IMR-90 (cell line): Measurements from ENCODE around the gene RNASET2. TPM values are rescaled to one million over a fixed set of nuclear protein-coding genes. Genes with fewer than 3 reads are reported as not detected.

Experiments
- ATAC-seq: fragments of 200-7000 bp; cut with Tn5 transposase; 2 replicates; pipeline ENCODE4 v1.9.1; 2020; ENCODE audit warnings: low read depth, mild to moderate bottlenecking, moderate library complexity
- BruUV-seq: library from RNA; stranded (reverse); fragments of 400-500 nt; replicated peaks from 2 replicates; lab custom pipeline; 2021; lab: Mats Ljungman, UMichigan
- CTCF ChIA-PET: fragments of 300-600 bp; formaldehyde crosslinking; extraction: SDS; loops from one replicate; lab custom pipeline; 2021; ENCODE audit warnings: antibody characterized with exemption; lab: Yijun Ruan, JAX
- POLR2A ChIA-PET: fragments of 300-600 bp; sonication (Branson Sonifier 250); formaldehyde crosslinking; loops from one replicate; lab custom pipeline; 2022; ENCODE audit warnings: antibody characterized with exemption; ENCODE audit not compliant: unreplicated experiment; lab: Charles Lee
- DNase-seq: peaks from one replicate; pipeline ENCODE4 v3.0.0; 2013
- H2AFZ ChIP-seq: replicated peaks from 2 replicates; pipeline ENCODE3; 2013; ENCODE audit warnings: low read length, mild to moderate bottlenecking; ENCODE audit not compliant: poor library complexity
- H2AK5ac ChIP-seq: 2 replicates; pipeline ENCODE4 v1.6.1; 2013; ENCODE audit warnings: low read depth, low read length, inconsistent platforms
- H2AK9ac ChIP-seq: replicated peaks from 2 replicates; pipeline ENCODE3; 2013; ENCODE audit warnings: mild to moderate bottlenecking, low read depth, low read length, moderate library complexity; ENCODE audit not compliant: poor library complexity
- H2BK120ac ChIP-seq: 2 replicates; pipeline ENCODE4 v1.6.1; 2013; ENCODE audit warnings: low read depth, low read length, inconsistent platforms
- H2BK15ac ChIP-seq: 3 replicates; pipeline ENCODE4 v1.6.1; 2013; ENCODE audit warnings: low read depth, low read length, inconsistent platforms
- H2BK20ac ChIP-seq: 2 replicates; pipeline ENCODE4 v1.6.1; 2013; ENCODE audit warnings: low read depth, mild to moderate bottlenecking, inconsistent platforms, low read length, moderate library complexity
- H2BK5ac ChIP-seq: 2 replicates; pipeline ENCODE4 v1.6.1; 2013; ENCODE audit warnings: mild to moderate bottlenecking, low read depth, low read length, inconsistent platforms; ENCODE audit not compliant: poor library complexity, severe bottlenecking
- H3K14ac ChIP-seq: replicated peaks from 2 replicates; pipeline ENCODE4 v1.6.1; 2013; ENCODE audit warnings: low read depth, low read length, inconsistent platforms
- H3K18ac ChIP-seq: 2 replicates; pipeline ENCODE4 v1.6.1; 2013; ENCODE audit warnings: low read depth, low read length, control low read depth
- H3K23ac ChIP-seq: 2 replicates; pipeline ENCODE4 v1.6.1; 2013; ENCODE audit warnings: low read depth, low read length, inconsistent platforms
- H3K27ac ChIP-seq: 2 replicates; pipeline ENCODE4 v1.5.1; 2013; ENCODE audit warnings: mild to moderate bottlenecking, control low read depth, low read length; ENCODE audit not compliant: insufficient read depth
- H3K27me3 ChIP-seq: 2 replicates; pipeline ENCODE4 v1.6.1; 2013; ENCODE audit warnings: low read length; ENCODE audit not compliant: control insufficient read depth, insufficient read depth
- H3K36me3 ChIP-seq: 2 replicates; pipeline ENCODE4 v1.6.1; 2013; ENCODE audit warnings: low read length, mixed read lengths; ENCODE audit not compliant: control insufficient read depth, insufficient read depth
- H3K4ac ChIP-seq: 2 replicates; pipeline ENCODE4 v1.6.1; 2013; ENCODE audit warnings: low read depth, low read length, inconsistent platforms
- H3K4me1 ChIP-seq: 2 replicates; pipeline ENCODE4 v1.6.1; 2013; ENCODE audit warnings: low read length, mixed read lengths; ENCODE audit not compliant: control insufficient read depth, insufficient read depth
- H3K4me2 ChIP-seq: 2 replicates; pipeline ENCODE4 v1.6.1; 2013; ENCODE audit warnings: low read depth, mild to moderate bottlenecking, control low read depth, low read length, moderate library complexity
- H3K4me3 ChIP-seq: 2 replicates; pipeline ENCODE4 v1.5.1; 2013; ENCODE audit warnings: low read depth, mild to moderate bottlenecking, control low read depth, low read length, moderate library complexity; ENCODE audit not compliant: insufficient read depth
- H3K56ac ChIP-seq: 2 replicates; pipeline ENCODE4 v1.6.1; 2013; ENCODE audit warnings: low read length, inconsistent platforms; ENCODE audit not compliant: insufficient read depth; ENCODE audit errors: extremely low read depth
- H3K79me1 ChIP-seq, 2 experiments: 2 replicates each; pipeline ENCODE4 v1.6.1; 2013; ENCODE audit warnings: low read length in 2 of 2, inconsistent platforms in 1 of 2, low read depth in 1 of 2
- H3K9ac ChIP-seq: 2 replicates; pipeline ENCODE4 v1.6.1; 2013; ENCODE audit warnings: low read depth, low read length, control low read depth
- H3K9me1 ChIP-seq: 2 replicates; pipeline ENCODE4 v1.6.1; 2013; ENCODE audit warnings: low read length, inconsistent platforms; ENCODE audit not compliant: insufficient read depth
- H3K9me3 ChIP-seq: 2 replicates; pipeline ENCODE4 v1.6.1; 2013; ENCODE audit warnings: low read length; ENCODE audit not compliant: control insufficient read depth, insufficient read depth
- H4K20me1 ChIP-seq: 2 replicates; pipeline ENCODE4 v1.6.1; 2013; ENCODE audit warnings: low read length, inconsistent platforms; ENCODE audit not compliant: insufficient read depth
- H4K5ac ChIP-seq: 2 replicates; pipeline ENCODE4 v1.6.1; 2013; ENCODE audit warnings: mild to moderate bottlenecking, low read depth, low read length, control low read depth
- H4K8ac ChIP-seq, 2 experiments: 2 replicates each; pipeline ENCODE4 v1.6.1; 2013; ENCODE audit warnings: low read depth in 2 of 2, low read length in 2 of 2, control low read depth in 1 of 2, inconsistent platforms in 1 of 2
- H4K91ac ChIP-seq: 2 replicates; pipeline ENCODE4 v1.6.1; 2013; ENCODE audit warnings: low read depth, low read length, inconsistent platforms; ENCODE audit not compliant: insufficient read depth
- MAFK ChIP-seq: IDR thresholded peaks from 2 replicates; pipeline ENCODE4 v1.6.1; 2012; ENCODE audit warnings: low read depth, low read length, improper control_type of control experiment
- NFE2L2 ChIP-seq: fragments of 150-350 bp; IDR thresholded peaks from 2 replicates; pipeline ENCODE4 v1.6.1; 2016; ENCODE audit warnings: low read depth, mild to moderate bottlenecking, low read length
- WGBS, 2 experiments: methylation state at CpG; one replicate each; pipeline versions ENCODE4 v1.1.5 to v1.1.7; 2013; ENCODE audit warnings: missing lambda C conversion rate in 2 of 2; ENCODE audit not compliant: insufficient read length in 1 of 2; ENCODE audit errors: extremely low coverage in 2 of 2; 5-methylcytosine and 5-hydroxymethylcytosine counted together
- dilution Hi-C: fragments of 300-500 bp; cut with HindIII; formaldehyde crosslinking; loops from one replicate; pipeline ENCODE4 v1.14.3; 2018; ENCODE audit warnings: low sequenced_read_pairs; ENCODE audit not compliant: unreplicated experiment
- in situ Hi-C: fragments of 300-500 bp; cut with MboI; formaldehyde crosslinking; loops from 3 replicates; pipeline ENCODE4 v1.14.3; 2019; ENCODE audit warnings: low sequenced_read_pairs, inconsistent platforms, mixed read lengths
- intact Hi-C: fragments of 100-400 bp; cut with micrococcal nuclease; formaldehyde crosslinking; loops from 2 replicates; pipeline ENCODE4 v1.10.0; 2022
- polyA plus RNA-seq, 3 experiments: library from polyadenylated mRNA; depleted of rRNA; stranded (reverse); fragments of >200 nt; gene quantifications; 2 replicates each; pipeline ENCODE4 v1.2.3, GENCODE V29; 2012; ENCODE audit warnings: low replicate concordance in 1 of 3
- total RNA-seq: library from RNA; depleted of rRNA; stranded (reverse); fragments of >200 nt; gene quantifications from 2 replicates; pipeline ENCODE4 v1.2.3, GENCODE V29; 2012

RNASET2 gene
- total and polyA plus RNA-seq, 2 of the 4 experiments (the other 2 are of a cell fraction), result 13.6 to 24.9 TPM

DNA sequence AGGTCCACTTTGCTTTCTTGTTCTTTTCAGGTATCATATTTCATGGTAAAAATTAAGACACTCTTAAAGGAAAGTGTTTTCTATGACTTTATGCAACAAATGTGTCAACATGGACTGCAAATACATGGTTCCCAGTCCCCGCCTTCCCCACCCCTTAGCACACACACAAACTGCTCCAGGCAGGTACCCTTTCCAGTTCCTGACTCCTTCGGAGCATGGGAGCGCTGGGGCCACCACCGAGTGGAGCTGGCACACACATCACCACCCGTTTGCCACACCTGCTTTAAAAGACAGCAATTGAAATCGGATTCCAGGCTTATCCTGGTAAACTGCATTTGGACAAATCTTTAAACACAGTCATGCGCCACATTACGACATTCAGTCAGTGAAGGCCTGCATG lies 22.2 kb downstream of the RNASET2 start:
- POLR2A ChIA-PET, result no interaction called here
- TF ChIP-seq NFE2L2 (no peak), MAFK (no peak)
- Histone ChIP-seq H3K23ac (no peak overlapping the region), H3K36me3 (peaks cover 6% of the 10 kb centered on the region; the same call in 1 of the 2 replicates), H3K9ac (no peak overlapping the region), H3K9me1 (peaks cover 8% of the 10 kb centered on the region; the same call in 1 of the 2 replicates), H4K8ac (no peak overlapping the region), H2BK120ac (no peak overlapping the region), H3K9me3 (no peaks in the 10 kb centered on the region), H2BK5ac (no peak overlapping the region), H3K4me3 (no peak overlapping the region), H2AK9ac (no peak overlapping the region), H3K79me1 (no peaks in the 10 kb centered on the region), H4K91ac (no peak overlapping the region), H3K27me3 (no peaks in the 10 kb centered on the region), H3K4ac (no peak overlapping the region), H3K27ac (no peak overlapping the region), H2AFZ (no peak overlapping the region), H3K56ac (no peak overlapping the region), H2BK15ac (no peak overlapping the region), H4K20me1 (no peaks in the 10 kb centered on the region), H2BK20ac (no peak overlapping the region), H2AK5ac (no peak overlapping the region), H4K5ac (no peak overlapping the region), H3K4me1 (no peaks in the 10 kb centered on the region), H3K4me2 (no peak overlapping the region), H3K14ac (no peak overlapping the region), H3K18ac (no peak overlapping the region)
- in situ Hi-C loops (no loop called here), intact Hi-C loops (no loop called here), dilution Hi-C loops (no loop called here)
- DNase-seq (no peak), ATAC-seq (no peak)
- WGBS, 2 experiments, result 89% methylated on average over 6 of the region's 8 CpGs; no CpG with 5 or more reads in 1 of the 2 experiments
- no TSS peak for BruUV-seq
- CTCF ChIA-PET, result no interaction called here
